PFSK-1 (cell line): ENCODE measurements around the gene PAX8.

ENCODE experiments used
- FOXP2 ChIP-seq: optimal IDR thresholded peaks from 2 replicates; pipeline ENCODE3; 2011; ENCODE audit warnings: borderline replicate concordance, control low read depth, inconsistent platforms; ENCODE audit not compliant: insufficient read depth; ENCODE audit errors: extremely low read length, extremely low read depth
- POLR2AphosphoS5 ChIP-seq: IDR thresholded peaks from 2 replicates; pipeline ENCODE4 v1.6.1; 2012; ENCODE audit warnings: low read depth, mild to moderate bottlenecking, control low read depth, low read length, moderate library complexity
- REST ChIP-seq, 2 experiments: IDR thresholded peaks; 2 replicates each; pipeline versions ENCODE4 v1.6.1 to v1.8.0; 2011 to 2012; ENCODE audit warnings: low read depth in 2 of 2, low read length in 2 of 2, control low read depth in 1 of 2, inconsistent platforms in 1 of 2, mild to moderate bottlenecking in 1 of 2, moderate library complexity in 1 of 2; ENCODE audit not compliant: insufficient read depth in 1 of 2
- SIN3A ChIP-seq: IDR thresholded peaks from 2 replicates; pipeline ENCODE4 v1.6.1; 2012; ENCODE audit warnings: mild to moderate bottlenecking, low read length, moderate library complexity, borderline replicate concordance; ENCODE audit not compliant: insufficient read depth
- TAF1 ChIP-seq: IDR thresholded peaks from 2 replicates; pipeline ENCODE4 v1.6.1; 2012; ENCODE audit warnings: low read length, control low read depth, borderline replicate concordance; ENCODE audit not compliant: insufficient read depth

Gene PAX8

DNA sequence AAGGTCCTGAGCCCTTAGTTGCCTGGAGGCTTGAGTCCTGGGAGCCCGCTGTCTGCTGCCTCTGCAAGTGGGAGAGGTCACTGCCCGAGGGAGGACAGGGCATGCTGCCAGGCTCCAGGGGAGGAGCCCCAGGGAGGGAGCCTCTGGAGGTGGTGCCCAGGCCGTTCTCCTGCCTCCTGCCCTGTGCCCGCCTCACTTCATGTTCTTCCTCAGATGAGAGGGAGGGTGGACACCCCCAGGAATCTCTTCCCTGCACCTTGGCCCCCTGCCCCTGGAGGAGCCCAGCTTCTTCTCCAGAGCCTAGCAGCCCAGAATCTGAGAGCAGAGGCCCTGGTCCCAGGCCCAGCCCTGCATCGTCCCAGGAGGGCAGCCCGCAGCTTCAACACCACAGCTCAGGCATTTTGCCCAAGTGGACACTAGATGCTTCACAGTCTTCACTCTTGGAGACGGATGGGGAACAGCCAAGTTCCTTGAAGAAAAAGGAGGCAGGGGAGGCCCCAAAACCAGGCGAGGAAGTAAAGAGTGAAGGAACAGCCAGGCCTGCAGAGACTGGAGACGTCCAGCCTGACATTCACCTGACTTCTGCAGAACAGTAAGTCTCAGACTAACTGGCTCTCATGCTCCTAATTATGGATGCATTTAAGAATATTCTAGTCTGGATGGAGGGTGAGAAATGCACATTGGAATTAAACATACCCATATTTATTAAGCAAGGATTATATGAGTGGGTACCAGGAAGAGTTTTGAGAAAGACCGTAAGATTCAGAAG lies 92.9 kb downstream of the PAX8 start:
- TF ChIP-seq POLR2AphosphoS5 (no peak), TAF1 (no peak), FOXP2 (no peak), SIN3A (no peak), REST (IDR thresholded peaks at IDR 0.05; ENCODE audit: insufficient read depth in 1 of 2, low read depth in 2 of 2, low read length in 2 of 2) (no peak)

DNA sequence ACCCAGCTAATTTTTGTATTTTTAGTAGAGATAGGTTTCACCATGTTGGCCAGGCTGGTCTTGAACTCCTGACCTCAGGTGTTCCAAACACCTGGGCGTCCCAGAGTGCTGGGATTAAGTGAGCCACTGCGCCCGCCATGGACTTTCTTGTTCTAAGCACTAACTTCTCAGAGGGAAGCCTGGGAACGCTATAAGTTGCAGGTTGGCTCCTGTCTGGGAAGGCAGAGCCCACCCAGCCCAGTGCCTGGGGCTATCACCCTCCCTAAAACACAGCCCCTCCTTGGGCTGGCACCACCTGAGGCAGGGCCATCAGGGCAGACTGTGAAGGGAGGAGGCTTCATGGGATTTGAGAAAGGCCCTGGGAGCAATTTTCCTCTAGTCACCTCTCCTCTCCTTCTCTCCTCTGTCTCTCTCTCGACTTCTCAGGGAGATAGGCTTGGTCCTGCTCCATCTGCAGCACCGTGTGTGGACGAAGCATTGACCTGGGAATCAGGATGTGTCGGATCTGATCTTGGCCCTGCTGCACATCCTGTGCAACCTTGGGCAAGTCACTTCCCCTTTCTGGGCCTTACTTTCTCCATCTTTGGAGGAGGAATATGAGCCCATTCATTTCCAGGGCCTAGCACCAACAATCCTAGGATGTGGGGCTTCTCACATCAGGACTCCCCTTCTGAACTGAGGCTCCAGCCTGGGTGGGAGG lies 94.0 kb downstream of the PAX8 start:
- TF ChIP-seq POLR2AphosphoS5 (no peak), FOXP2 (no peak), REST (IDR thresholded peaks at IDR 0.05; ENCODE audit: insufficient read depth in 1 of 2, low read depth in 2 of 2, low read length in 2 of 2) (no peak), TAF1 (no peak), SIN3A (no peak)

GRCh38 chr2:113183703-113184102 lies 95.0 kb downstream of the PAX8 start:
- TF ChIP-seq FOXP2 (no peak), POLR2AphosphoS5 (no peak), SIN3A (no peak), REST (IDR thresholded peaks at IDR 0.05; ENCODE audit: insufficient read depth in 1 of 2, low read depth in 2 of 2, low read length in 2 of 2) (no peak), TAF1 (no peak)

DNA sequence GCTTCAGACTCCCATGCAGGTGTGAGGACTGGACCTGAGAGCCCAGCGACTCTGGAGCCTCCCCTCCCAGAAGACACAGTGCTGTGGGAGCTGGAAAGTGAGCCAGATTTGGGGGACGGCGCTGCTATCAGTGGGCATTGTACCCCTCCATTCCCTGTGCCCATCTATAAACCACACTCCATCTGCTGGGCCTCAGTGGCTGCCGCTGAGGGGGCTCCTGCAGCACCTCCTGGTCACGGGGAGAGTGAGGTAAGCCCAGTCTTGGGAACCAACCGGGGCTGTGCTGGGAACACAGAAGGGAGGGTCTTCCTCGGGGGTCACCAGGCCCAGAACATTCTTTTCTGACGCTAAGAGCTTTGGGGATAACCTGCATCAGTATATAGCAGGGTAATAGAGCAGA lies 95.5 kb downstream of the PAX8 start:
- TF ChIP-seq POLR2AphosphoS5, result no peak
- no peak for TF ChIP-seq SIN3A
- no peak for TF ChIP-seq TAF1
- no peak for TF ChIP-seq REST (IDR thresholded peaks at IDR 0.05; ENCODE audit: insufficient read depth in 1 of 2, low read depth in 2 of 2, low read length in 2 of 2)
